IMR-90 (cell line): ENCODE measurements around the gene APMAP. TPM values are rescaled to one million over a fixed set of nuclear protein-coding genes. Genes with fewer than 3 reads are reported as not detected.

Experiments
- ATAC-seq: fragments of 200-7000 bp; cut with Tn5 transposase; 2 replicates; pipeline ENCODE4 v1.9.1; 2020; ENCODE audit warnings: low read depth, mild to moderate bottlenecking, moderate library complexity
- BruUV-seq: library from RNA; stranded (reverse); fragments of 400-500 nt; replicated peaks from 2 replicates; lab custom pipeline; 2021; lab: Mats Ljungman, UMichigan
- CTCF ChIA-PET: fragments of 300-600 bp; formaldehyde crosslinking; extraction: SDS; loops from one replicate; lab custom pipeline; 2021; ENCODE audit warnings: antibody characterized with exemption; lab: Yijun Ruan, JAX
- POLR2A ChIA-PET: fragments of 300-600 bp; sonication (Branson Sonifier 250); formaldehyde crosslinking; loops from one replicate; lab custom pipeline; 2022; ENCODE audit warnings: antibody characterized with exemption; ENCODE audit not compliant: unreplicated experiment; lab: Charles Lee
- DNase-seq: peaks from one replicate; pipeline ENCODE4 v3.0.0; 2013
- H2AFZ ChIP-seq: replicated peaks from 2 replicates; pipeline ENCODE3; 2013; ENCODE audit warnings: low read length, mild to moderate bottlenecking; ENCODE audit not compliant: poor library complexity
- H2AK5ac ChIP-seq: 2 replicates; pipeline ENCODE4 v1.6.1; 2013; ENCODE audit warnings: low read depth, low read length, inconsistent platforms
- H2AK9ac ChIP-seq: replicated peaks from 2 replicates; pipeline ENCODE3; 2013; ENCODE audit warnings: mild to moderate bottlenecking, low read depth, low read length, moderate library complexity; ENCODE audit not compliant: poor library complexity
- H2BK120ac ChIP-seq: 2 replicates; pipeline ENCODE4 v1.6.1; 2013; ENCODE audit warnings: low read depth, low read length, inconsistent platforms
- H2BK15ac ChIP-seq: 3 replicates; pipeline ENCODE4 v1.6.1; 2013; ENCODE audit warnings: low read depth, low read length, inconsistent platforms
- H2BK20ac ChIP-seq: 2 replicates; pipeline ENCODE4 v1.6.1; 2013; ENCODE audit warnings: low read depth, mild to moderate bottlenecking, inconsistent platforms, low read length, moderate library complexity
- H2BK5ac ChIP-seq: 2 replicates; pipeline ENCODE4 v1.6.1; 2013; ENCODE audit warnings: mild to moderate bottlenecking, low read depth, low read length, inconsistent platforms; ENCODE audit not compliant: poor library complexity, severe bottlenecking
- H3K14ac ChIP-seq: replicated peaks from 2 replicates; pipeline ENCODE4 v1.6.1; 2013; ENCODE audit warnings: low read depth, low read length, inconsistent platforms
- H3K18ac ChIP-seq: 2 replicates; pipeline ENCODE4 v1.6.1; 2013; ENCODE audit warnings: low read depth, low read length, control low read depth
- H3K23ac ChIP-seq: 2 replicates; pipeline ENCODE4 v1.6.1; 2013; ENCODE audit warnings: low read depth, low read length, inconsistent platforms
- H3K27ac ChIP-seq: 2 replicates; pipeline ENCODE4 v1.5.1; 2013; ENCODE audit warnings: mild to moderate bottlenecking, control low read depth, low read length; ENCODE audit not compliant: insufficient read depth
- H3K27me3 ChIP-seq: 2 replicates; pipeline ENCODE4 v1.6.1; 2013; ENCODE audit warnings: low read length; ENCODE audit not compliant: control insufficient read depth, insufficient read depth
- H3K36me3 ChIP-seq: 2 replicates; pipeline ENCODE4 v1.6.1; 2013; ENCODE audit warnings: low read length, mixed read lengths; ENCODE audit not compliant: control insufficient read depth, insufficient read depth
- H3K4ac ChIP-seq: 2 replicates; pipeline ENCODE4 v1.6.1; 2013; ENCODE audit warnings: low read depth, low read length, inconsistent platforms
- H3K4me1 ChIP-seq: 2 replicates; pipeline ENCODE4 v1.6.1; 2013; ENCODE audit warnings: low read length, mixed read lengths; ENCODE audit not compliant: control insufficient read depth, insufficient read depth
- H3K4me2 ChIP-seq: 2 replicates; pipeline ENCODE4 v1.6.1; 2013; ENCODE audit warnings: low read depth, mild to moderate bottlenecking, control low read depth, low read length, moderate library complexity
- H3K4me3 ChIP-seq: 2 replicates; pipeline ENCODE4 v1.5.1; 2013; ENCODE audit warnings: low read depth, mild to moderate bottlenecking, control low read depth, low read length, moderate library complexity; ENCODE audit not compliant: insufficient read depth
- H3K56ac ChIP-seq: 2 replicates; pipeline ENCODE4 v1.6.1; 2013; ENCODE audit warnings: low read length, inconsistent platforms; ENCODE audit not compliant: insufficient read depth; ENCODE audit errors: extremely low read depth
- H3K79me1 ChIP-seq, 2 experiments: 2 replicates each; pipeline ENCODE4 v1.6.1; 2013; ENCODE audit warnings: low read length in 2 of 2, inconsistent platforms in 1 of 2, low read depth in 1 of 2
- H3K9ac ChIP-seq: 2 replicates; pipeline ENCODE4 v1.6.1; 2013; ENCODE audit warnings: low read depth, low read length, control low read depth
- H3K9me1 ChIP-seq: 2 replicates; pipeline ENCODE4 v1.6.1; 2013; ENCODE audit warnings: low read length, inconsistent platforms; ENCODE audit not compliant: insufficient read depth
- H3K9me3 ChIP-seq: 2 replicates; pipeline ENCODE4 v1.6.1; 2013; ENCODE audit warnings: low read length; ENCODE audit not compliant: control insufficient read depth, insufficient read depth
- H4K20me1 ChIP-seq: 2 replicates; pipeline ENCODE4 v1.6.1; 2013; ENCODE audit warnings: low read length, inconsistent platforms; ENCODE audit not compliant: insufficient read depth
- H4K5ac ChIP-seq: 2 replicates; pipeline ENCODE4 v1.6.1; 2013; ENCODE audit warnings: mild to moderate bottlenecking, low read depth, low read length, control low read depth
- H4K8ac ChIP-seq, 2 experiments: 2 replicates each; pipeline ENCODE4 v1.6.1; 2013; ENCODE audit warnings: low read depth in 2 of 2, low read length in 2 of 2, control low read depth in 1 of 2, inconsistent platforms in 1 of 2
- H4K91ac ChIP-seq: 2 replicates; pipeline ENCODE4 v1.6.1; 2013; ENCODE audit warnings: low read depth, low read length, inconsistent platforms; ENCODE audit not compliant: insufficient read depth
- CEBPB ChIP-seq: IDR thresholded peaks from 2 replicates; pipeline ENCODE4 v1.6.1; 2012; ENCODE audit warnings: low read depth, low read length, improper control_type of control experiment
- CHD1 ChIP-seq: IDR thresholded peaks from 2 replicates; pipeline ENCODE4 v1.6.1; 2012; ENCODE audit warnings: low read depth, low read length, improper control_type of control experiment
- MAZ ChIP-seq: IDR thresholded peaks from 2 replicates; pipeline ENCODE4 v1.6.1; 2012; ENCODE audit warnings: low read depth, mild to moderate bottlenecking, low read length, improper control_type of control experiment, moderate library complexity, borderline replicate concordance
- POLR2A ChIP-seq: IDR thresholded peaks from 2 replicates; pipeline ENCODE4 v1.6.1; 2012; ENCODE audit warnings: mild to moderate bottlenecking, low read depth, low read length
- USF2 ChIP-seq: fragments of 150-350 bp; IDR thresholded peaks from 2 replicates; pipeline ENCODE4 v1.6.1; 2017; ENCODE audit warnings: mild to moderate bottlenecking, antibody characterized with exemption, low read length, low read depth
- WGBS, 2 experiments: methylation state at CpG; one replicate each; pipeline versions ENCODE4 v1.1.5 to v1.1.7; 2013; ENCODE audit warnings: missing lambda C conversion rate in 2 of 2; ENCODE audit not compliant: insufficient read length in 1 of 2; ENCODE audit errors: extremely low coverage in 2 of 2; 5-methylcytosine and 5-hydroxymethylcytosine counted together
- dilution Hi-C: fragments of 300-500 bp; cut with HindIII; formaldehyde crosslinking; loops from one replicate; pipeline ENCODE4 v1.14.3; 2018; ENCODE audit warnings: low sequenced_read_pairs; ENCODE audit not compliant: unreplicated experiment
- in situ Hi-C: fragments of 300-500 bp; cut with MboI; formaldehyde crosslinking; loops from 3 replicates; pipeline ENCODE4 v1.14.3; 2019; ENCODE audit warnings: low sequenced_read_pairs, inconsistent platforms, mixed read lengths
- intact Hi-C: fragments of 100-400 bp; cut with micrococcal nuclease; formaldehyde crosslinking; loops from 2 replicates; pipeline ENCODE4 v1.10.0; 2022
- polyA plus RNA-seq, 3 experiments: library from polyadenylated mRNA; depleted of rRNA; stranded (reverse); fragments of >200 nt; gene quantifications; 2 replicates each; pipeline ENCODE4 v1.2.3, GENCODE V29; 2012; ENCODE audit warnings: low replicate concordance in 1 of 3
- total RNA-seq: library from RNA; depleted of rRNA; stranded (reverse); fragments of >200 nt; gene quantifications from 2 replicates; pipeline ENCODE4 v1.2.3, GENCODE V29; 2012
- TF ChIP-seq, protein P1 (sequence below): fragments of 150-350 bp; IDR thresholded peaks from 2 replicates; pipeline ENCODE4 v1.6.1; 2016; ENCODE audit warnings: low read depth, mild to moderate bottlenecking, low read length, moderate library complexity, borderline replicate concordance

Gene APMAP
- total and polyA plus RNA-seq, 2 of the 4 experiments (the other 2 are of a cell fraction): 67.2 to 88.8 TPM

GRCh38 chr20:24964506-24964840 is 28.1 kb downstream of the APMAP start:
- WGBS, 2 experiments: 100% methylated on average over 1 of the region's 9 CpGs; no CpG with 5 or more reads in 1 of the 2 experiments
- intact Hi-C loops (no loop called here), in situ Hi-C loops (no loop called here), dilution Hi-C loops (no loop called here)
- Histone ChIP-seq H3K4me2 (no peak overlapping the region), H2BK120ac (no peak overlapping the region), H3K4me1 (no peaks in the 10 kb centered on the region), H2AK9ac (no peak overlapping the region), H3K4ac (no peak overlapping the region), H4K8ac (no peak overlapping the region), H3K9me3 (no peaks in the 10 kb centered on the region), H3K36me3 (peaks cover 45% of the 10 kb centered on the region), H3K23ac (no peak overlapping the region), H3K4me3 (no peak overlapping the region), H2BK20ac (no peak overlapping the region), H3K27me3 (no peaks in the 10 kb centered on the region), H3K14ac (no peak overlapping the region), H2BK15ac (no peak overlapping the region), H2BK5ac (no peak overlapping the region), H4K20me1 (no peaks in the 10 kb centered on the region), H3K9ac (no peak overlapping the region), H2AFZ (no peak overlapping the region), H3K79me1 (no peaks in the 10 kb centered on the region), H3K27ac (no peak overlapping the region), H4K5ac (no peak overlapping the region), H2AK5ac (no peak overlapping the region), H3K56ac (no peak overlapping the region), H3K9me1 (no peaks in the 10 kb centered on the region), H3K18ac (no peak overlapping the region), H4K91ac (no peak overlapping the region)
- ChIA-PET POLR2A (no interaction called here), CTCF (interaction anchor here (0.5 kb wide), 1 partner anchor 1146 kb away, joined by 3 read pairs; no protein-coding TSS in a partner anchor)
- TF ChIP-seq MAZ (no peak), CEBPB (no peak), USF2 (no peak), POLR2A (no peak), CHD1 (no peak)
- TF ChIP-seq, protein P1, sequence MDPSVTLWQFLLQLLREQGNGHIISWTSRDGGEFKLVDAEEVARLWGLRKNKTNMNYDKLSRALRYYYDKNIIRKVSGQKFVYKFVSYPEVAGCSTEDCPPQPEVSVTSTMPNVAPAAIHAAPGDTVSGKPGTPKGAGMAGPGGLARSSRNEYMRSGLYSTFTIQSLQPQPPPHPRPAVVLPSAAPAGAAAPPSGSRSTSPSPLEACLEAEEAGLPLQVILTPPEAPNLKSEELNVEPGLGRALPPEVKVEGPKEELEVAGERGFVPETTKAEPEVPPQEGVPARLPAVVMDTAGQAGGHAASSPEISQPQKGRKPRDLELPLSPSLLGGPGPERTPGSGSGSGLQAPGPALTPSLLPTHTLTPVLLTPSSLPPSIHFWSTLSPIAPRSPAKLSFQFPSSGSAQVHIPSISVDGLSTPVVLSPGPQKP: no peak
- no TSS peak for BruUV-seq
- no peak for DNase-seq
- no peak for ATAC-seq
